HG03520 (cell line): ENCODE measurements around the gene DHDH.
"Not testable (repeated sequence)": the region's sequence is repeated elsewhere in the genome, so short reads cannot be mapped to it uniquely, and the experiment has no call there.

ENCODE experiments used
- ATAC-seq: cut with Tn5 transposase; IDR thresholded peaks from one replicate; pipeline ENCODE4 v1.9.1; 2021; ENCODE audit warnings: mild to moderate bottlenecking, moderate library complexity; ENCODE audit not compliant: unreplicated experiment

Gene DHDH

DNA sequence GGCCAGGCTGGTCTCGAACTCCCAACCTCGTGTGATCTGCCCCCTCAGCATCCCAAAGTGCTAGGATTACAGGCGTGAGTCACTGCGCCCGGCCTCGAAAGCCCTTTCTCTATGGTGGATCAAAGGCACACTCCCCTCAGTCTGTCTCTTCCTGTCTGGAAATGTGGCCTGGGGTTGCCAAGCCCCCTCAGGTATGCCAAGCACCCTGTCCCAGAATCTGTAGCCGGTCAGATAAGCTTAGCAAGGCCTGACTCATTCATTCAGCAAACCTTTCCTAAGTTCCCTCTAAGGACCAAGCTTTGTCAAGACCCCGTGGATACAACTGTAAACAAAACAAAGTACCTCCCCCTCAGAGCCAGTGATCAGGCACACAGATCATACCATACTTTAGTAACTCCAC lies 19.3 kb upstream of the DHDH start:
- ATAC-seq = no peak

DNA sequence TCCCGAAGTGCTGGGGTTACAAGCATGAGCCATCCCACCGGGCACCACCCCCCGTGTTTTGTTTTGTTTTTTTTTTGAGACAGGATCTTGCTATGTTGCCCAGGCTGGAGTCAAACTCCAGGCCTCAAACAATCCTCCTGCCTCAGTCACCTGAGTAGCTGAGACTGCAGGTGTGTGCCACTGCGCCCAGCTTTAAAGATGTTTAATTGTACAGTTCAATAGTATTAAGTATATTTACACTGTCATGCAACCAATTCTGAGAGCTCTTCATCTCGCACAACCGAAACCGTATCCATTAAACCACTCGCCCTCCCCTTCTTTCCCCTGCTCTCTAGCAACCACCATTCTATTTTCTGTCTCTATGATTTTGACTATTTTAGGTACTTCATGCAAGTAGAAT lies 17.7 kb upstream of the DHDH start:
- ATAC-seq = no peak

DNA sequence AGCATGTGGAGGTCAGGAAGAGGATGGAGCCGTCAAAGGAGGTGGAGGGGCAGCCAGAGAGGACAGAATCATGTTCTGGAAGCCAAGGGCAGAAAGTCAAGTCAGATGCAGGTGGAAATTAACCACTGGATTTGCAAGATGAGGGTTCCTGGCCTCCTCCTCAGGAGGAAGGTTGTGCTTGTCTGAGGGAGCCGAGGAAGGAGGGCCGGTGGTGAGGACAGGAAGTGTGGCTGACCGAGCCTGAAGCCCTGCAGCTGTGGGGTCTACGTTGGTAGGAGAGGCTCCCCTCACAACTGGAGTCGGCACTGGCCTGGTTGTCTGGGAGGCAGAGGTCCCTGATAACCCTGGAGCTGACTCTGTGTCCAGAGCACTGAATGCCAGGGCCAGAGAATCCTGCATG lies 15.4 kb upstream of the DHDH start:
- no peak for ATAC-seq

DNA sequence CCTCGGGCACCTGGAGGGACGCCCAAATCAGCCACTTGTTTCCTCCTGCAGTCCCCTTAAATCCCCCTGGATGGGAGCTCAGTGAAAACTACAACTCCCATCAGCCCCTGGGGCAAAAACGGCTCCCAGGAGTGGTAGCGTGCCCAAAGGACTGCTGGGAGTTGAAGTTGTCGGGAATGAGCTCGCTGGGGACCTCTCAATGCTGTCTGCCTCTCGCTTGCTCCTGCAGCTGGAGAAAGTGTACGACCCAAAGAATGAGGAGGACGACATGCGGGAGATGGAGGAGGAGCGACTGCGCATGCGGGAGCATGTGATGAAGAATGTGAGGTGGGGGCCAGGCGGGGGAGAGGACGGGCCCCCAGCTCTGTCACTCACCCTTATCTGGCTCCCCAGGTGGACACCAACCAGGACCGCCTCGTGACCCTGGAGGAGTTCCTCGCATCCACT lies 14.7 kb upstream of the DHDH start:
- ATAC-seq = no peak

DNA sequence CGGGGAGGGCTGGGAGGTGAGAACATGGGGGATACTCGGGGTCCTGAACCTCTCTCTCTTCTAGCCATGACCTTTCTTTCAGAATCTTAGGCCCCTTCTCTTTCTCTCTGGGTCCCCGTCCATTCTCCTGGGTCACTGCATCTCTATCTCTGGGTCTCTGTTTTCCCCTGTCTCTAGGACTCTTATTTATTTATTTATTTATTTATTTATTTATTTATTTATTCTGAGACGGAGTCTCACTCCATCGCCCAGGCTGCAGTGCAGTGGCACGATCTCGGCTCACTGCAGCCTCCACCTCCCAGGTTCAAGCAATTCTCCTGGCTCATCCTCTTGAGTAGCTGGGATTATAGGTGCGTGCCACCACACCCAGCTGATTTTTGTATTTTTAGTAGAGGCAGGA lies 14.2 kb upstream of the DHDH start:
- ATAC-seq = not testable (repeated sequence)

DNA sequence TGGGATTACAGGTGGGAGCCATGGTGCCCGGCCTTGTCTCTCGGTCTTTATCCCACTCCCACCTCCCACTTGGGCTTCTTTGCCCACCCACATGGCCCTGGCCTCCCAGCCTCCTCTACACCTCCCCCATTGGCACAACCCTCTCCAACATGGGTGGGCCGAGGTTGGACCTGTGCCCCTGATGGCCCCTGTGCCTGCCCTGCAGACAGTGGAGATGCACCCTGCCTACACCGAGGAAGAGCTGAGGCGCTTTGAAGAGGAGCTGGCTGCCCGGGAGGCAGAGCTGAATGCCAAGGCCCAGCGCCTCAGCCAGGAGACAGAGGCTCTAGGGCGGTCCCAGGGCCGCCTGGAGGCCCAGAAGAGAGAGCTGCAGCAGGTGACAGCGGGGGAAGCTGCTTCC lies 12.6 kb upstream of the DHDH start:
- no peak for ATAC-seq

DNA sequence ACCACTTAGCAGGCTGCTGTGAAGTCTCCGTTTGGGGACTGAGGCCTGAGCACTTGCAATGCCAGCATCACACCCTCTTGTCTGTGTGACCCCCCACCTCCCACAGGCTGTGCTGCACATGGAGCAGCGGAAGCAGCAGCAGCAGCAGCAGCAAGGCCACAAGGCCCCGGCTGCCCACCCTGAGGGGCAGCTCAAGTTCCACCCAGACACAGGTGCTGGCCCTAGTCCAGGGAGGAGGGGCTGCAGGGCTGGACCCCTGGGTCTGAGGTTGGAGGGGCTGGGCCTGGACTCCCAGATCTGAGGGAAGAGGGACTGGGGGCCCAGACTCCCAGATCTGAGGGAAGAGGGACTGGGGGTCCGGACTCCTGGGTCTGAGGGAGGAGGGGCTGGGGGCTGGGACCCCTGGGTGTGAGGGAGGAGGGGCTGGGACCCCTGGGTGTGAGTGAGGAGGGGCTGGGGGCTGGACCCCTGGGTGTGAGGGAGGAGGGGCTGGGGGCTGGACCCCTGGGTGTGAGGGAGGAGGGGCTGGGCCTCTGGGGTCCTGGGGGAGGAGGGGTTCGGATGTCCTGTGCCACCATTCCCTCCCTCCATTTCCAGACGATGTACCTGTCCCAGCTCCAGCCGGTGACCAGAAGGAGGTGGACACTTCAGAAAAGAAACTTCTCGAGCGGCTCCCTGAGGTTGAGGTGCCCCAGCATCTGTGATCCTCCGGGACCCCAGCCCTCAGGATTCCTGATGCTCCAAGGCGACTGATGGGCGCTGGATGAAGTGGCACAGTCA lies 11.6 kb upstream of the DHDH start:
- ATAC-seq = no peak

DNA sequence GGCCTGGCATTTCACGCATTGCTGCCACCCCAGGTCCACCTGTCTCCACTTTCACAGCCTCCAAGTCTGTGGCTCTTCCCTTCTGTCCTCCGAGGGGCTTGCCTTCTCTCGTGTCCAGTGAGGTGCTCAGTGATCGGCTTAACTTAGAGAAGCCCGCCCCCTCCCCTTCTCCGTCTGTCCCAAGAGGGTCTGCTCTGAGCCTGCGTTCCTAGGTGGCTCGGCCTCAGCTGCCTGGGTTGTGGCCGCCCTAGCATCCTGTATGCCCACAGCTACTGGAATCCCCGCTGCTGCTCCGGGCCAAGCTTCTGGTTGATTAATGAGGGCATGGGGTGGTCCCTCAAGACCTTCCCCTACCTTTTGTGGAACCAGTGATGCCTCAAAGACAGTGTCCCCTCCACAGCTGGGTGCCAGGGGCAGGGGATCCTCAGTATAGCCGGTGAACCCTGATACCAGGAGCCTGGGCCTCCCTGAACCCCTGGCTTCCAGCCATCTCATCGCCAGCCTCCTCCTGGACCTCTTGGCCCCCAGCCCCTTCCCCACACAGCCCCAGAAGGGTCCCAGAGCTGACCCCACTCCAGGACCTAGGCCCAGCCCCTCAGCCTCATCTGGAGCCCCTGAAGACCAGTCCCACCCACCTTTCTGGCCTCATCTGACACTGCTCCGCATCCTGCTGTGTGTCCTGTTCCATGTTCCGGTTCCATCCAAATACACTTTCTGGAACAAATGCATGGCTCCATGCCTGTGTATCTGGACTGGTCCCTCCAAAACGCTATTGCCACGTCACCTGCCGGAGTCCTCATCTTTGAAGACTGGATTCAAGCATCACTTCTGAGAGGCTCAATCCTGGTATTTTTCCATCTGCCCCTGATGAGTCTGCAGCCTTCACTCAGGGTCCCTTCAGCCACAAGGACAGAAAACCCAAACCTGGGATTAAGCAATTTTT lies 10.7 kb upstream of the DHDH start:
- no peak for ATAC-seq

DNA sequence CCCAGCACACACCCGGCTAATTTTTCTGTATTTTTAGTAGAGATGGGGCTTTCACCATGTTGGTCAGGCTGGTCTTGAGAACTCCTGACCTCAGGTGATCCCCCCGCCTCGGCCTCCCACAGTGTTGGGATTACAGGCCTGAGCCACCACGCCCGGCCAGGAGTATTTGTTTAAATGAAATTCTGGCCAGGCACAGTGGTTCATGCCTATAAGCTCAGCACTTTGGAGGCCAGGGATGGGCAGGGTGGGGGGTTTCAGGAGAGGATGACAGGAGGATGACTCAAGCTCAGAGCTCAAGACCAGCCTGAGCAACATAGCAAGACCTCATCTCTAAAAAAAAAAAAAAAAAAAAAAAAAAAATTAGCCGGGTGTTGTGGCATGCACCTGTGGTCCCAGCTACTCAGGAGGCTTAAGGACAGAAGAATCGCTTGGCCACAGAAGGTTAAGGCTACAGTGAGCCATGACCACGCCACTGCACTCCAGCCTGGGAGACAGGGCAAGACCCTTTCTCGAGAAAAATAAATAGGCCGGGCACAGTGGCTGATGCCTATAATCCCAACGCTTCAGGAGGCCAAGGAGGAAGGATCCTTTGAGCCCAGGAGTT lies 8.2 kb upstream of the DHDH start:
- ATAC-seq = no peak

DNA sequence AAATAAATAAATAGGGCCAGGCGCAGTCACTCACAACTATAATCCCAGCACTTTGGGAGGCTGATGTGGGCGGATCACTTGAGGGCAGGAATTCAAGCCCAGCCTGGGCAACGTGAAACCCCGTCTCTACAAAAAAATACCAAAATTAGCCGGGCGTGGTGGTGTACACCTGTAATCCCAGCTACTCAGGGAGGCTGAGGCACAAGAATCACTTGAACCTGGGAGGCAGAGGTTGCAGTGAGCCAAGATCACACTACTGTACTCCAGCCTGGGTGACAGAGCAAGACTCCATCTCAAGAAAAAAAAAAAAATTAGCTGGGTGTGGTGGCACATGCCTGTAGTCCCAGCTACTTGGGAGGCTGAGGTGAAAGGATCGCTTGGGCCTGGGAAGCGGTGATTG lies 7.6 kb upstream of the DHDH start:
- ATAC-seq = not testable (repeated sequence)

DNA sequence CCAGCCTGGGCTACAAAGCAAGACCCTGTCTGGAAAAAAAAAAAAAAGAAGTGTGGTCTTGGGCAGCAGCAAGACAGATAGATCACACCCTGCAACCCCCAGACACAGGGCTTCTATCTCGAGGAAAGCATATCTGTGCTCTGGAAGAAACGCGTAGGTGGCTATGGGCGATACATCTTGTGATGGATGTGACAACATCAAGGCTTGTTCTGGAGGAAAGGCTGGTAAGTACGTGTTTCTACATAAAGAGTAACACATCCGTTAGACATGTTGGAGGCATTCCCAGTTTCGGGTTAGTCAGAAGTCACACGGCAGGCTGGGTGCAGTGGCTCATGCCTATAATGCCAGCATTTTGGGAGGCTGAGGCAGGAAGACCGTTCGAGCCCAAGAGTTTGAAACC lies 6.6 kb upstream of the DHDH start:
- no peak for ATAC-seq

DNA sequence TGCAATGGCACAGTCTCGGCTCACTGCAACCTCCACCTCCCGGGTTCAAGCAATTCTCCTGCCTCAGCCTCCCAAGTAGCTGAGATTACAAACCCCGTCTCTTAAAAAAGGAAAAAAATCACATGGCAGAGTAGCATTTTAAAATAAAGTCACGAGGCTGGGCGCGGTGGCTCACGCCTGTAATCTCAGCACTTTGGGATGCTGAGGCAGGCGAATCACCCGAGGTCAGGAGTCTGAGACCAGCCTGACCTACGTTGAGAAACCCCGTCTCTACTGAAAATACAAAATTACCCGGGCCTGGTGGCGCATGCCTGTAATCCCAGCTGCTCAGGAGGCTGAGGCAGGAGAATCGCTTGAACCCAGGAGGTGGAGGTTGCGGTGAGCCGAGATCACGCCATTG lies 5.8 kb upstream of the DHDH start:
- ATAC-seq = not testable (repeated sequence)

DNA sequence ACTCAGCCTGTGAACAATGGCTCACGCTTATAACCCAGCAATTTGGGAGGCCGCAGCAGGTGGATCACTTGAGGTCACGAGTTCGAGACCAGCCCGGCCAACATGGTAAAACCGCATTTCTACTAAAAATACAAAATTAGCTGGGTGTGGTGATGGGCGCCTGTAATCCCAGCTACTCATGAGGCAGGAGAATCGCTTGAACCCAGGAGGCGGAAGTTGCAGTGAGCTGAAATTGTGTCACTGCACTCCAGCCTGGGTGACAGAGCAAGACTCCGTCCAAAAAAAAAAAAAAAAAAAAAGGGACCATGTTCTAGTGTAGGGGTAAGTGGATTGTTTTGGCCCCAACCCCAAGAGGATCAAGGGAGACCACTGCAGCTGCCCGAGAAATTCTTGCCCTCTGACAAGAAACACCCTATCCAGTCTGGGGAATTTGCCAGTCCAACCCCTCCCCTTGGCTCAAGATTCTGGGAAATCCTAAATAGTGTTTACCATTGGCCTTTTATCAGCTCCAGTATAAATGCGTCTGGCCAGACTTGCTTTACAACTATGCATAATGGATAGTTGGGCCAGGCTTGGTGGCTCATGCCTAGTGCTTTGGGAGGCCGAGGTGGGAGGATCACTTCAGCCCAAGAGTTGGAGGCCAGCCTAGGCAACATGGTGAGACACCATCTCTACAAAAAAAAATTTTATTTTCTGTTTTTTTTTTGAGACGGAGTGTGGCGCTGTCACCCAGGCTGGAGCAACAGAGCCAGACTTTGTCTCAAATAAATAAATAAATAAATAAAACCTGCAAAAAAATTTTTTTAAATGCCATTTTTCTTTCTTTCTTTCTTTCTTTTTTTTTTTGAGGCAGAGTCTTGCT lies 5.1 kb upstream of the DHDH start:
- ATAC-seq = no peak

DNA sequence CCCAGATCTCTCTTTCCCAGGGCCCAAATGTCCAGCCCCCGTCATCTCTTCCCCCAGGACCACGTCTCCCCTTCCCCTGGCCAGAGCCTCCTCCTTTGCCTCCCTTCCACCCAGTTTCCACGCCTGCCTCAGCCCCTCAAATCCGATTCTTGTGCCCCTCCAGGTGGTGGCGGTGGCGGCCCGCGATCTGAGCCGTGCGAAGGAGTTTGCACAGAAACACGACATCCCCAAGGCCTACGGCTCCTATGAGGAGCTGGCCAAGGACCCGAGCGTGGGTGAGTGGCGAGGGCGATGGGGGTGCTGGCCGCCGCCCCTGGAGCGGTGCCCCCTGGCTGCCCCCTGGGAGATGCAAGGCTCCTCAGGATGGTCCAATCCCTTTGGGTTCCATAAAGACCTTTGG lies 1.3 kb downstream of the DHDH start:
- no peak for ATAC-seq

DNA sequence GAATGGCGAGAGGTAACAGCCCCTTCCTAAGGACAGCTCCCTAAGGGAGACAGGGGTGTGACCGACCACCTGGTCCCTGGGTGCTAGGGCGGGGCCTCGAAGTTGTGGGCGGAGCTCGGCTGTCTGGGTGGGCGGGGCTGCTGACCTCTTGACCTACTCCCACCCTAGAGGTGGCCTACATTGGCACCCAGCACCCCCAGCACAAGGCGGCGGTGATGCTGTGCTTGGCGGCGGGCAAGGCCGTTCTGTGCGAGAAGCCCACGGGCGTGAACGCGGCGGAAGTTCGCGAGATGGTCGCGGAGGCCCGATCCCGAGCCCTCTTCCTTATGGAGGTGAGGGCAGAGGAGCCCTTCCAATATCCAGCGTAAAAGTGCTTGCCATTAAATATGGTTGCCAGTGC lies 2.4 kb downstream of the DHDH start:
- no peak for ATAC-seq

DNA sequence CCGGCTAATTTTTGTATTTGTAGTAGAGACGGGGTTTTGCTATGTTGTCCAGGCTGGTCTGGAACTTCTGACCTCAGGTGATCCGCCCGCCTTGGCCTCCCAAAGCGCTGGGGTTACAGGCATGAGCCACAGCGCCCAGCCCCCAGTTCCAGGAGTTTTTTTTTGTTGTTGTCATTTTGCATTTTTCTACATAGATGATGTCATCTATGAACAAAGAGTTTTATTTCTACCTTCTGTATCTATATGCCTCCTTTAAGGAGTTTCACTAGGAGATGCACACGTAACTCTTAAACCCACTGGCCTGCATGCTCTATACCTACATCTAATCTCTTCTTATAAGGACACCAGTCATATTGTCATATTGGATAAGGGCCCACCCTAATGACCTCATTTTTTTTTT lies 4.8 kb downstream of the DHDH start:
- no peak for ATAC-seq

DNA sequence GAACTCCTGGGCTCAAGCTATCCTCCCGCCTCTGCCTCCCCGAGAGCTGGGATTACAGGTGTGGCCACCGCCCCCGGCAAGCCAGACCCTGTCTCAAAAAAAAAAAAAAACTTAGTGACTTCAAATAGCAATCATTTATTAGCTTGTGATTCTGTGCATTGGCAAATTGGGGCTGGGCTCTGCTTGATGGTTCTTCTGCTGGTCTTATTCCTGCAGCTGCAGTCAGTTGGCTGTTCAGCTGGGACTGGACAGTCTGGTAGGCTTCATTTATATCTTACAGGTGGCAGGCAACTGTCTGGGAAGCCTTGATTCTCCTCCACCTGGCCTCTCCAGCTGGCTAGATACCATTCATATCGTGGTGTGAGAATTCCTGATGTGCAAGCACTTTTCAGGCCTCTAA lies 7.4 kb downstream of the DHDH start:
- no peak for ATAC-seq

DNA sequence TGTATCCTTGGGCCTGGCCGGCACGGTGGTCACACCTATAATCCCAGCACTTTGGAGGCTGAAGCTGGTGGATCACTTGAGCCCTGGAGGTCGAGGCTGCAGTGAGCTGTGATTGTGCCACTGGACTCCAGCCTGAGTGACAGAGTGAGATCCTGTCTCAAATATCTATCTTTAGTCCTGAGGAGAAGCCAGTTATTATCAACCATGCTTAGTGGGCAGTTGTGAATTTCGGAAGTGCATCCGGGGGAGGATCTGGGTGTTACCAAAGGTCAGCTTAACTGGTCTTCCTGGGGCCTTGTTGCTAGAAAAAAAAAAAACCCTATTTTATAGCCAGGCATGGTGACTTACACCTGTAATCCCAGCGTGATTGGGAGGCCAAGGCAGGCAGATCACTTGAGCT lies 9.6 kb downstream of the DHDH start:
- no peak for ATAC-seq

DNA sequence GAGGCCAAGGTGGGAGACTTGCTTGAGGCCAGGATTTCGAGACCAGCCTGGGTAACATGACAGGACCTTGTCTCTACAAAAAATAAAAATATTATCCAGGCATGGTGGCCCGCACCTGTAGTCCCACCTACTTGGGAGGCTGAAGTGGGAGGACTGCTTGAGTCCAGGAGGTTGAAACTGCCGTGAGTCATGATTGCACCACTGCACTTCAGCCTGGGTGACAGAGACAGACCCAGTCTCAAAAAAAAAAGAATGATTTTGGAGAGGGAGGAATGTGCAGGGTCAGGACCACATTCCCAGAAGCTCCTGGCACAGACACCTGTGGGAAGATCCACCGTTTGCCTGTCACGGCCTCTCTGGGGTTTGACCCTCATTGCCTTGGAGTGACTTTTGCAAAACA lies 11.9 kb downstream of the DHDH start:
- ATAC-seq = no peak

DNA sequence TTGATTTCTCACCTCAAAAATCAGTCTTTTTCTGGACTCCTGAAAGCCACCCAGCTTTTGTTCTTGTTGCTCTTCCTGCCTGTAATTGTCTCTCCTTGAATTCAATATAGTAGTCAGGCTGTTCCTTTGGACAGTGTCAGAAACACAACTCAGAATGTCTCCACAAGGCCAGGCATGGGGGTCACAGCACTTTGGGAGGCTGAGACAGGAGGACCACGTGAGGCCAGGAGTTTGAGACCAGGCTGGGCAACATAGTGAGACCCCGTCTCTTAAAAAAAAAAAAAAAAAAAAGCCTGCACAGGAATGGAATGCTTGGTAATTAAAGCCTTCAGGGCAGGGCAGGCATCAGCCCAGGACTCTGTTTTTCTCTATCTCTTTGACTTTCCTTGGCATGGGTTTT lies 12.3 kb downstream of the DHDH start:
- ATAC-seq = no peak
